ENCODE results near the gene WDCP.
A peak's percentile ranks its signal among the peaks of the same experiment; 100 is the strongest.

The WDCP gene

DNA sequence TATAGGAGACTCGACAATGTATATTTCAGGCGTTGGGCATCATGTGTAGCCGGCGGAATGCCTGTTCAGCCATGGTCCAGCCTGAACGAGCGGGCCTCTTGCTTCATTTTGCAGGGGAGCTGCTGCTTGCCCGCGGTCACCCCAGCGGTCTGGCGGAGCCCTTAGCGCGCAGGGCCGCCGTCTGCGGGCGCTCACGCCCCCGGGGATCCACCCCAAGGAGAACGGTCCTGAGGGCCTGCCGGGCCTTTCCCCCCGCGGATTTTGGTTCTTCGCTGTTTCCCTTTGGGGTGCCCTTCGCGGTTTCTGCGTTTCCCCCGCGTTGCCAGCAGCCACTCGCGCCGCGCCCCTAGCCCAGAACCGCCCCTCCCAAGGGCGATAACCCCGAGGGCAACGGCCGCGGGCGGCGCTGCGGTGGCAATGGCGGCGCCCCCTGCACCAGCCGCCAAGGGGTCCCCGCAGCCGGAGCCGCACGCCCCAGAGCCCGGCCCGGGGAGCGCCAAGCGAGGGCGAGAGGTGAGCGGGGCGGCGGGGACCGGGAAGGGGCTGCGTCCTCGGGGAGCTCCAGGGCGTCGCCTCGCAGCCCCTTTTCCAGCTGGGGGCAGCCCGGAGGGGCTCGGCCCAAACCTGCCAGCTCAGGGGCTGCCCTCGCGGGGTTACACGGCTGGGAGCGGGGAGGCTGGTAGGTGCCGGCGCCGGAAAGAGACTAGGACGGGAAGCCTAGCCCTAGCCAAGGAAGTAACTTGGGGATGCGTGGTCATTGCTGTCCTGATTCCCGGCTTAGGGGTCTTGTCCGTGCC, 37.3 kb downstream of the WDCP start, which contains the start of gene MFSD2B:
TSS of gene MFSD2B (plus strand) at position 406 of the 797 bp plus-strand sequence. CDS start at position 418, 12 bp downstream.
- peak within 1 kb of the TSS; percentile 30 for H3K4me3 ChIP-seq (ENCODE audit: low read depth, low read length)
- TF ChIP-seq, protein P1, sequence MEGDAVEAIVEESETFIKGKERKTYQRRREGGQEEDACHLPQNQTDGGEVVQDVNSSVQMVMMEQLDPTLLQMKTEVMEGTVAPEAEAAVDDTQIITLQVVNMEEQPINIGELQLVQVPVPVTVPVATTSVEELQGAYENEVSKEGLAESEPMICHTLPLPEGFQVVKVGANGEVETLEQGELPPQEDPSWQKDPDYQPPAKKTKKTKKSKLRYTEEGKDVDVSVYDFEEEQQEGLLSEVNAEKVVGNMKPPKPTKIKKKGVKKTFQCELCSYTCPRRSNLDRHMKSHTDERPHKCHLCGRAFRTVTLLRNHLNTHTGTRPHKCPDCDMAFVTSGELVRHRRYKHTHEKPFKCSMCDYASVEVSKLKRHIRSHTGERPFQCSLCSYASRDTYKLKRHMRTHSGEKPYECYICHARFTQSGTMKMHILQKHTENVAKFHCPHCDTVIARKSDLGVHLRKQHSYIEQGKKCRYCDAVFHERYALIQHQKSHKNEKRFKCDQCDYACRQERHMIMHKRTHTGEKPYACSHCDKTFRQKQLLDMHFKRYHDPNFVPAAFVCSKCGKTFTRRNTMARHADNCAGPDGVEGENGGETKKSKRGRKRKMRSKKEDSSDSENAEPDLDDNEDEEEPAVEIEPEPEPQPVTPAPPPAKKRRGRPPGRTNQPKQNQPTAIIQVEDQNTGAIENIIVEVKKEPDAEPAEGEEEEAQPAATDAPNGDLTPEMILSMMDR (IDR thresholded peaks at IDR 0.05; ENCODE audit: low read depth, low read length): no peak

DNA sequence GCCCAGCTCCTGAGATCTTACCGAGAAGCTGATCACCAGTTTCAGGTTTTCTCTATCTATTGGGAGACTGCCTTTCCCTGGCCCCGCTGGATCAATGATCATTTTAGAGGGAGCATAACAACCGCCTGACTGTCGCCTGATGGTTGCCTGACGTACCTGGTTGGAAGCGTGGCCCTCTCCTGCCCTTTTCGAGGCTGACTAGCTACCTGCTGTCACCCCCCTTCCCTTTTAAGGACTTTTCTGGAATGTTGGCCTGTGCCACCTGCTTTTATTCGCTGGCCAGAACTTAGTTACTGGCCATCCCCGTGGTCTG, 37.9 kb downstream of the WDCP start:
- H3K4me3 ChIP-seq (ENCODE audit: low read depth, low read length): no peak overlapping the region
- TF ChIP-seq, protein P1 (IDR thresholded peaks at IDR 0.05; ENCODE audit: low read depth, low read length): no peak

DNA sequence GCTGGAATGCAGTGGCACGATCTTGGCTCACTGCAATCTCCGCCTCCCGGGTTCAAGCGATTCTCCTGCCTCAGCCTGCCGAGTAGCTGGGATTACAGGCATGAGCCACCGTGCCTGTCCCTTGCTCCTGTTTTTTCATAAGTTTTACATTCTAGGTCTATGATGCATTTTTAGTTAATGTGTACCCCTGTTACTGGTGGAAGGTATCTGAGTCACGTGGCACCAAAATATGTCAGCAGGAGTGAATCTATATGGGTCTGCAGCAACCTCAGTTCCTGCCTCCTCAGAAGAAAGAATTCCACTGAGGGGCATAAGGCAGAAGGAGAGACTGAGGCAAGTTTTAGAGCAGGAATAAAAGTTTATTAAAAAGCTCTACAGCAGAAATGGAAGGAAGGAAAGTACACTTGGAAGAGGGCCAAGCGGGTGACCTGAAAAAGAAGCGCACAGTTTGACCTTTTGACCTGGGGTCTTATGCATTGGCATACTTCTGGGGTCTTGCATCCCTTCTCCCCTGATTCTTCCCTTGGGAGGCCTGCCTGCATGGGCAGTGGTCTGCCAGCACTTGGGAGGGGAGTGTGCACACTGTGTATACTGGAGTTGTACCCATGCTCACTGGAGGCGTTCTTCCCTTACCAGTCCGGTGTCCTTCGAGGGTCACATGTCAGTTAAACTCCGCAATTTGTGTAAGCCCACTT, 38.4 kb downstream of the WDCP start:
- no peak overlapping the region for H3K4me3 ChIP-seq (ENCODE audit: low read depth, low read length)
- TF ChIP-seq, protein P1 (IDR thresholded peaks at IDR 0.05; ENCODE audit: low read depth, low read length): no peak

DNA sequence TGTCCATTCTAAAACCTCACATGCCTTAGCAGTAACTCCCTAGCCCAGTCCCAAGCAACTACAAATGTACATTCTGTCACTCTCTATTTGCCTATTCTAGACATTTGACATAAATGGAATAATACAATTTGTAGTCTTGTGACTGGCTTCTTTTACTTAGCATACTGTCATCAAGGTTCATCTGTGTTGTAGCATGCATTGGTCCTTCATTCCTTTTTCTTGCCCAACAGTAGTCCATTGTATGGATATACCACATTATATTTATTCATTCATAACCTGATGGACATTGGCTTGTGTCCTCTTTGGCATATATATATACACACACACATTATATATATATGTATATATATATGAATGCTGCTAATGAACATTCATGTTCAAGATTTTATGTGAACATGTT, 39.5 kb downstream of the WDCP start:
- TF ChIP-seq, protein P1 (IDR thresholded peaks at IDR 0.05; ENCODE audit: low read depth, low read length): no peak
- no peak overlapping the region for H3K4me3 ChIP-seq (ENCODE audit: low read depth, low read length)

GRCh38 chr2:23994567-23994966, 52.6 kb downstream of the WDCP start:
- TF ChIP-seq, protein P1 (IDR thresholded peaks at IDR 0.05; ENCODE audit: low read depth, low read length): no peak
- H3K4me3 ChIP-seq (ENCODE audit: low read depth, low read length): no peak overlapping the region

DNA sequence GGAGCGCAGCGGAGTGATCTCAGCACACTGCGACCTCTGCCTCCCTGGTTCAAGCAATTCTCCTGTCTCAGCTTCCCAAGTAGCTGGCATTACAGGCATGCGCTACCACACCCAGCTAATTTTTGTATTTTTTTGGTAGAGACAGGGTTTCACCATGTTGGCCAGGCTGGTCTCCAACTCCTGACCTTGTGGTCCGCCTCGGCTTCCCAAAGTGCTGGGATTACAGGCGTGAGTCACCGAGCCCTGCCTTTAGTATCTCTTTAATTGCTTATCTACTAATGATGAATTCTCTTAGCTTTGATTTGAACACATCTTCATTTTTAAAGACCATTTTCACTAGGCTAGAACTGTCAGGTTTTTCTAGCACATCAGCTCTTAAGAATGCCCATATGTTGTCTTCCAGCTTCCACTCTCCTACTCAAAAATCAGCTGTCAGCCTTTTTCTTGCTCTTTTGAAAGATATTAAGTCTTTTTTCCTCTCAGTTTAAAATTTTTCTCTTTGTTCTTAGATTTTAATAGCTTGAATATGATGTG, 53.4 kb downstream of the WDCP start:
- TF ChIP-seq, protein P1 (IDR thresholded peaks at IDR 0.05; ENCODE audit: low read depth, low read length): no peak

GRCh38 chr2:23992931-23993330, 54.3 kb downstream of the WDCP start:
- H3K4me3 ChIP-seq (ENCODE audit: low read depth, low read length): no peak overlapping the region
- TF ChIP-seq, protein P1 (IDR thresholded peaks at IDR 0.05; ENCODE audit: low read depth, low read length): no peak

More for the DNA sequence above, 53.4 kb downstream of the WDCP start:
- no peak overlapping the region for H3K4me3 ChIP-seq (ENCODE audit: low read depth, low read length)

Measured in WI38 (cell line).